ENCODE data around the gene SPAG7.

- TF ChIP-seq CTCF (IDR thresholded peaks at IDR 0.05) (no peak), POLR2A (IDR thresholded peaks at IDR 0.05) (no peak)
Observed at GRCh38 chr17:4919511-4920047, 48.0 kb downstream of the SPAG7 start.
